22Rv1 (cell line): ENCODE data around the gene VWC2.

Source experiments
- ZFX ChIP-seq: fragments of 450-650 bp; IDR thresholded peaks from 2 replicates; pipeline ENCODE4 v1.6.1; 2017; ENCODE audit warnings: antibody characterized with exemption, borderline replicate concordance
- TF ChIP-seq, protein P1 (sequence below): fragments of 450-650 bp; IDR thresholded peaks from 2 replicates; pipeline ENCODE4 v1.5.1; 2017; ENCODE audit warnings: mild to moderate bottlenecking

DNA sequence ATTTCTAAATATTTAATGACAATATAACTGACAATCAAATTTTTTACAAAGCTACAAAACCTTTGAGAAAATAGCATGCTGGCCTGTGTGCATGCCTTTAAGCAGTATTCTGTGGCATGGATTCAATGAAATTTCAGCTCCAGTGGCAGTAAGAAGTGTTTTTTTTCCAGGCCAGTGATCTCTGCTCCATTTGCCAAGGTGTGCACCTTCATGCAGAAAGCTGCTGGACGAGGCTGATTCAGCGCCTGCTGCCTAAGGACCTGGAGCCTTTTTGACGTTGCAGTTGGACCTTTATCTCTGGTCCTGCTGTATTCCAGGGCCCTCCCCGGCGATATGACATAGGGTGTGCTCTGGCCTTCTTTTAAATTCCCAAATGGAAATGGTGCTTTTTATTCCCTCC lies 26.6 kb downstream of the VWC2 start:
- TF ChIP-seq, protein P1, sequence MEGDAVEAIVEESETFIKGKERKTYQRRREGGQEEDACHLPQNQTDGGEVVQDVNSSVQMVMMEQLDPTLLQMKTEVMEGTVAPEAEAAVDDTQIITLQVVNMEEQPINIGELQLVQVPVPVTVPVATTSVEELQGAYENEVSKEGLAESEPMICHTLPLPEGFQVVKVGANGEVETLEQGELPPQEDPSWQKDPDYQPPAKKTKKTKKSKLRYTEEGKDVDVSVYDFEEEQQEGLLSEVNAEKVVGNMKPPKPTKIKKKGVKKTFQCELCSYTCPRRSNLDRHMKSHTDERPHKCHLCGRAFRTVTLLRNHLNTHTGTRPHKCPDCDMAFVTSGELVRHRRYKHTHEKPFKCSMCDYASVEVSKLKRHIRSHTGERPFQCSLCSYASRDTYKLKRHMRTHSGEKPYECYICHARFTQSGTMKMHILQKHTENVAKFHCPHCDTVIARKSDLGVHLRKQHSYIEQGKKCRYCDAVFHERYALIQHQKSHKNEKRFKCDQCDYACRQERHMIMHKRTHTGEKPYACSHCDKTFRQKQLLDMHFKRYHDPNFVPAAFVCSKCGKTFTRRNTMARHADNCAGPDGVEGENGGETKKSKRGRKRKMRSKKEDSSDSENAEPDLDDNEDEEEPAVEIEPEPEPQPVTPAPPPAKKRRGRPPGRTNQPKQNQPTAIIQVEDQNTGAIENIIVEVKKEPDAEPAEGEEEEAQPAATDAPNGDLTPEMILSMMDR, result no peak
- TF ChIP-seq ZFX, result no peak
